Measurements from ENCODE around the gene CACNA1E.
"Not testable (repeated sequence)": the region's sequence is repeated elsewhere in the genome, so short reads cannot be mapped to it uniquely, and the experiment has no call there.

Gene CACNA1E

GRCh38 chr1:181517181-181517875 is 34.0 kb downstream of the CACNA1E start:
- no peak for DNase-seq (ENCODE audit: low read depth in 2 of 2)

DNA sequence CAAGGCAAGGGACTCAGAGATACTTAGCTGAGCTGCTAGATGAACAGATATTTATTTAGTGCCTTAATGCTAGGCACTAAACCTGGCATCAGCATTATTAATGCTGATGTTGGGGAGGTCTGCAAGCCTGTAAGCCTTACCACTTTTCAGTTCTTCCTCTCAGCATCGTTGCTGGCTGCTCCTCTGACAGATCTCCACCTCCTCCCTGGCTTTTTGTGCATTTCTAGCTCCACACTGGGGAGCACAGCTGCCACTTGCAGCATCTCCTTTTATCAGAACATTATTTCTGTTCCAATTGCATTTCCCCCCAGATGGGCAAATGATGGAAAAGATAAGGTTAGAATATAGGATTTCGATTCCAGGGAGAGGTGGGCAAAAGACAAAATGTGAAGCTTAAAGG is 34.8 kb downstream of the CACNA1E start:
- DNase-seq (ENCODE audit: low read depth in 2 of 2), result no peak

DNA sequence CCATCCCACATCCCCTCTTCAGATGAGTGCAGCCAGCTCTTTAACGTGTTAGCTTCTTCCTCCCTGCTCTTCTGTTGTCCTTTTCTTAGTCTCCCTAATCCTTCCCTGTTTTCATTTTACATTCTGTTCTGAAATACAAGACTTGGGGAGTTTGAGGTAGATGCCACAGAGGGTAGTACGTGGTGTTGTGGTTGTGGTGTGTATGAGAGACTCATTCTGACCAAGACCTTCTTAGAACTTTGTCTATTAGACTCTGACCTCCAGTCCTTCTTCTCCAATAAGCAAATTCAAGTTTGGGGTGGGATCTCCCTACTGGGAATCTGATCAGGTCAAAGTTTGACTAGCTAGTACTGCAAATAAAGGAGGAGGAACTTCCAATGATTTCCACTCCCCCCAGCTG is 39.5 kb downstream of the CACNA1E start:
- no peak for DNase-seq (ENCODE audit: low read depth in 2 of 2)

- DNase-seq (ENCODE audit: low read depth in 2 of 2), result no peak
Observed at GRCh38 chr1:181525104-181525721, 41.9 kb downstream of the CACNA1E start.

GRCh38 chr1:181528241-181528640 is 44.9 kb downstream of the CACNA1E start:
- not testable (repeated sequence) for DNase-seq (ENCODE audit: low read depth in 2 of 2)

DNA sequence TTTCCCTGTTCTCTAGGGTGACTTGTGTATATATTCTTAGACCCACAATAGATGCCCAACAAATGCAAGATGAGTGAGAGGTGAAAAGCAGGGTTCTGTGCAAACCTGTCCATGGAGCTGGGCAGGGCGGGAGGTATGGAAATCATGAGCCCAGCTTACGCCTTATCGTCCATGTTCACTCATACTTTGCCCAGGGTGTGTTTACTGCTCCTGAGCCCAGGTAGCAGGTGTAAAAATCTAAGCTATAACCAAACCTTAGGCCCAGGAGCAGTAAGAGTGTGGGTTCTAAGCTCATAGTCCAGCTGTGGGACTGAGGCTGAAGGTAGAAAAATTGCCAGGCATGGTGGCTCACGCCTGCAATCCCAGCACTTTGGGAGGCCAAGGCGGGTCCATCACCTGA is 48.1 kb downstream of the CACNA1E start:
- no peak for DNase-seq (ENCODE audit: low read depth in 2 of 2)

GRCh38 chr1:181531951-181532600 is 48.8 kb downstream of the CACNA1E start:
- DNase-seq (ENCODE audit: low read depth in 2 of 2), result no peak

GRCh38 chr1:181538836-181539235 is 55.5 kb downstream of the CACNA1E start:
- DNase-seq (ENCODE audit: low read depth in 2 of 2), result no peak

DNA sequence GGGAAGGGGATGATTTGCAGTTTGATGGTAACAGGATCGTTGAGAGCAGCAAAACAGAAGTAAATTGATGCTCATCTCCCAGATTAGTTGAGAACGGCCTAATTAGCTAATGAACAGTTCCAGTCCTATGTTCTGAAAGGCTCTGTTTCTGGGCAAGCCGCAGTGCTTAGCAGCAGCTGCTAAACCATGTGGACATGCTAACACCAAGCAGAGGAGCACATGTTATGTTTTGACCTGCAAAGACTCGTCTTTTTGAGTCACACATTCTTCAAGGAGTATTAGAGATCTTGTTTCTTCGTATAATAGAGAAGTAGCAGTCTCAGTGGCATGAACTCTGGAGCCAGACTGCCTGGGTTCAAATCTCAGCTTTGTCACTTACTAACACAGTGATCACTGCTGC is 58.1 kb downstream of the CACNA1E start:
- no peak for DNase-seq (ENCODE audit: low read depth in 2 of 2)

- no peak for DNase-seq (ENCODE audit: low read depth in 2 of 2)
Observed at GRCh38 chr1:181541947-181542346, 58.6 kb downstream of the CACNA1E start.

DNA sequence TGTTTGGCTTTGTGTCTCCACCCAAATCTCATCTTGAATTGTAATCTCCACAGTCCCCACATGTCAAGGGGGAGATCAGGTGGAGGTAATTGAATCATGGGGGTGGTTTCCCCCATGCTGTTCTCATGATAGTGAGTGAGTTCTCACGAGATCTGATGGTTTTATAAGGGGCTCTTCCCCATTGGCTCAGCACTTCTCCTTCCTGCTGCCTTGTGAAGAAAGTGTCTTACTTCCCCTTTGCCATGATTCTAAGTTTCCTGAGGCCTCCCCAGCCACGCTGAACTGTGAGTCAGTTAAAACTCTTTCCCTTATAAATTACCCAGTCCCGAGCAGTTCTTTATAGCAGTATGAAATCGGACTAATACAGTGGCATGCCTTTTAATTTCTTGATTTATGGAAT is 59.1 kb downstream of the CACNA1E start:
- not testable (repeated sequence) for DNase-seq (ENCODE audit: low read depth in 2 of 2)

DNA sequence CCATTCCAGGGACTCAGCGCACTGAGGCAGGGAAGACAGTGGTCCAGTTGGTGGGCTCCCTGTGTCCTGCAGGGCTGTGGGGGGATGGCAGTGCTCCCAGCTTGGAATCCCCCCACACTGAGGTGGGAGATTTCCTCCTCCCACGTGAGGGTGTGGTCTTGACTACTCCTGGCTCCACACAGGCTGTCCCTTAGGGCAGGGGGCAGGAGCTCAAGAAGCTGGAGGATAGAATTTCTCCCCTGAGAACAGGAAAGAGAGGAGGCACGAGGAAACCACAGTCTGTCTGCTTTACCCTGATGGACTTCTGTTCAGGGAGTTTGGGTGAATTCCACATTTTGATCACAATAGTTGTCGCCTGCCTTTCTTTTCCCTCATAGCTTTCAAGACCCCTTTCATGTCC is 62.1 kb downstream of the CACNA1E start:
- DNase-seq (ENCODE audit: low read depth in 2 of 2), result no peak

DNA sequence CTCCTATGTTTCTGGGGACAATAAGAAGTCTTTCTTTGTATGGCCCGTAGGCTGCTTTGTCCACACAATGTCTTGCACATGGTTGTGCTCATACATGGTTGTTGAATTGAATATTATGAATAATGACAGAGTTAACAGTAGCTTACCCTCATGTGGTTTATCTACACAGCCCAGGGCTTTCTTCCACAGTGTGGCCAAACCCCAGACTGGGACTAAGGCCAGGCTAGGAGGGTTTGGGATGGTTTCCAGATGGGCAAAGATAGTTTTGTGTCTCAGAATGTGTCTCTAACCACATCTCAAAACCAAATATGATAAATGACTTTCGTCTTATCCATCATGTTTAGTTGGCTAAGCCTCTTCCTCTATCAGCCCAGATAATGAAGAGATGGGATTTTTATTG is 65.2 kb downstream of the CACNA1E start:
- DNase-seq (ENCODE audit: low read depth in 2 of 2), result no peak

GRCh38 chr1:181551249-181551648 is 67.9 kb downstream of the CACNA1E start:
- DNase-seq (ENCODE audit: low read depth in 2 of 2), result no peak

GRCh38 chr1:181551754-181552153 is 68.4 kb downstream of the CACNA1E start:
- DNase-seq (ENCODE audit: low read depth in 2 of 2), result no peak

DNA sequence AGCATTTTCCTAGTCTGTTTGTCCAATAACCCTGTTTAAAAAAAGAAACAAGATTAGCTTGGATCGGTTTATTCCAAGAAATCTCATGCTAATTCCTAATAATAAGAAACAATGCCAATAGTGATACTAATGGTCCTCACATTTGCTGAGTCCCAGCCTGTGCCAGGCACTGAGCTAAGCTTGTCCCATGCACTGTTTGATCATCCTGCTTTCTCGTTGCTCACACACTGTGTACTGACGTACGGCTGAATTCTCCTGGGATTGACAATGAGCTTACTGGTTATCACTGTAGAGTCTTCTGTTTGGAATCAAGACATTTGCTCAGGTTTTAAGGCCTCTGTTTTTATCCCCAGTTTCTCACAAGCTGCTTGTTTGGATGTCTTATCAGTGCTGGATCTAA is 71.1 kb downstream of the CACNA1E start:
- no peak for DNase-seq (ENCODE audit: low read depth in 2 of 2)

DNA sequence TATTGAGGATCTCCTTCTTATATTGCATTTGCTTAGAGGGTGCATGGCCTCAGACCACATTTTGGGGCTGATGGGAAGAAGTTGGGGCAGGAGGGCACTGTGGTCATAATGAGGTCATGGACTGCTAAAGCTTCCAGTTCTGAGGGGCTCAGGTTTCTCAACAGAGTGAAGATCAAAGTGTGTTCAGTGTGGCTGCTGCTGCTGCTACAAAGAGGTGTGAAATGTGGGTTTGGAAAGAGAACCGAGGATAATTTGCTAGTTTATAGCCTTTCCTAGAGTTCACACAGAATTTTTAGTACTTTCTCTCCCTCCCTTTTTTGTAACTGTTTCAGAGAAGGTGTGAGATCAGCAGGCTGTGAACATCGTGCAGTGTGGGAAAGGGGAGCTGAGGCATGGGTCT is 73.3 kb downstream of the CACNA1E start:
- DNase-seq (ENCODE audit: low read depth in 2 of 2), result no peak

DNA sequence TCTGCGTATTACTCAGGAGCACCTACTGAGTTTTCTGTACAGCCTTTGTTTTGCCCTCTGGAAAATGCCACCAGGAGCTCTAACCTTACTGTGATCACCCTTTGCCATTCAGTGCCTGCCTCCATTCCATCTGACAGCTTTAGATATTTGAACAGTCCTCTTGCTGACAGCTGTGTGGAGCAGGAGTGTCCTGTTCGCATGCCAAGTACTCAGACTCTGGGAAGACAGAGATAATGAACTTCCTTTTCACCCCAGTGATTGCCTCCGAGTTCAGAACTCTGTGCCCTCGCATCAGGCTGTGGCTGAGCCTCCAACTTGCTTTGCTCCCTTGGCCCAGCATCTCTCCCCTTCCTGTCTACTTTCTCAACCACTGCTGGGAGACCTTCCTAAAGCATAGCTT is 74.0 kb downstream of the CACNA1E start:
- DNase-seq (ENCODE audit: low read depth in 2 of 2), result no peak

DNA sequence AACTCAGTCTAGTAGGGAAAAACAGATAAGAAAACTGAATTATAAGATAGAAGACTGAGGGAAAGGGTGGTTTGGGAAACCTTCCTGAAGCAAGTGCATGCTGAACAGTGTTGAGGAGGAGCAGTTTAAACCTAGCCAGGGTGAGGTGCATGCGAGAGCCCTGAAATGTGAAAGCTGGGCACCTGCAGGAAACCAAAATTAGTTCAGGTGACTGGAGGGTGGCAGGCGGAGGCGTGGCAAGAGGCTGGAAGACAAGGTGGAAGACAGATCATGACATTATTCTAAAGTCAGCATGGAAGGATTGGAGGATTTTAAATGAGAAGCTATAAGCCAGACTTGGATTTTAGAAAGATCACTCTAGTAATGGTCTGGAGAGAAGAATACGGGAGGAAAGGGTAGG is 75.1 kb downstream of the CACNA1E start:
- no peak for DNase-seq (ENCODE audit: low read depth in 2 of 2)

DNA sequence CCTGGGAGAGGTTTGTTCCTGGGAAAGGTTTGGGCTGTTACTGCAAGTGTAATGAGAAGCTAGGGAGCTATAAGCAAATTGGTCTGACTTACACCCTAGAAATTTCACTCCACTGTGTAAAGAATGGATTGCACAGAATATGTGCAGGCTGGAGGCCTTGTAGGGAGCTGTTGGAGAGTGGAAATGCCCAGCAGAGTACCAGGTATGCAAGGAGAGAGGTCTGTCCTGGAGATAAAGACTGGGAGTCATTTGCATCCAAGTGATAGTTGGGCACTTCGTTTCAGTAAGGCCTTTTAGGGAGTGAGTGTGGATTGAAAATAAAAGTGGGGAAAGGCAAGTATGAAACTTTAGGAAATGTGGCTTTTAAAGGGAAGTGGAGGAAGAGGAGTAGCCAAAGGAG is 75.8 kb downstream of the CACNA1E start:
- DNase-seq (ENCODE audit: low read depth in 2 of 2), result no peak

DNA sequence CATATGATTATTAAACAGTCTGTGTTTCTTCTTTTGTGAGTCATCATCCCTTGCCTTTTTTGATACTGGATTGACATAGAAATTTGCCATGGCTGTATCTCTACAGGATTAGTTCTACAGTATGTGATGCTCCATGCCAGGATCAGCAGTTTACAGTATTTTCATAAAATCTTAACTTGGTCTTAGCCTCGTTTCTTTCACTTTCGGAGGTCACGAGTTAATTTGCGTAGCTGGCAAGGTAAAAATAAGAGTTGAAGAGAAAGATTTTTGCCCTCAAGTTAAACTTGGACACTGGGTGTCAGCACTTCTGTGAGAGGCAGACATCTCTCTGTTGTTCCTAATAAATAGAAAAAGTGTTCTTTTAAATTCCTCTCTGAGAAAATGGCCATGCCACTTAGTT is 79.1 kb downstream of the CACNA1E start:
- no peak for DNase-seq (ENCODE audit: low read depth in 2 of 2)

- DNase-seq (ENCODE audit: low read depth in 2 of 2), result no peak
Observed at GRCh38 chr1:181568736-181569135, 85.4 kb downstream of the CACNA1E start.

DNA sequence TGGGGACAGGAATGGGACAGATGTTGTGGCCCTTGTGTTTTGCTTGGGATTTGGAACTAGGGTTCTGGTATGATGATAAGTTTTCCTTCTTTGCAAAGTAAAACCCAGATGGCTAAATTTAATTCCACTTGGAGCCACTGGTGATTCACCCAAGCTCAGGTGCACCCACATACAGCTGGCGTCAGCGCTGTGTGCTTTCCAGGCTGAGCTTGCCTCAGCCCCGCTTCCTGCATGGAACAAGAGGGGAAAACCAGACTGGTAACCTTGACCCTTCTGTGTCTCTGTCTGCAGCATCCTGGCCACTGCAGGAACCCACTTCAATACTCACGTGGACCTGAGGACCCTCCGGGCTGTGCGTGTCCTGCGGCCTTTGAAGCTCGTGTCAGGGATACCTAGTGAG is 94.2 kb downstream of the CACNA1E start:
- no peak for DNase-seq (ENCODE audit: low read depth in 2 of 2)
